GM12878 (cell line): Measurements from ENCODE around the gene YIF1A. TPM values are rescaled to one million over a fixed set of nuclear protein-coding genes. Genes with fewer than 3 reads are reported as not detected.
A peak's percentile ranks its signal among the peaks of the same experiment; 100 is the strongest.

Source experiments
- ATAC-seq: fragments of 200-7000 bp; cut with Tn5 transposase; 3 replicates; pipeline ENCODE4 v1.9.1; 2020; ENCODE audit warnings: mild to moderate bottlenecking, moderate library complexity
- BruUV-seq: library from RNA; stranded (reverse); fragments of 400-500 nt; replicated peaks from 2 replicates; lab custom pipeline; 2021; lab: Mats Ljungman, UMichigan
- CTCF ChIA-PET: fragments of 300-600 bp; sonication (Branson Sonifier 250); formaldehyde crosslinking; extraction: SDS; loops from one replicate; lab custom pipeline; 2021; ENCODE audit warnings: inconsistent platforms; lab: Yijun Ruan, JAX
- POLR2A ChIA-PET: fragments of 350-600 bp; formaldehyde crosslinking; extraction: SDS; loops from one replicate; lab custom pipeline; 2021; ENCODE audit warnings: inconsistent platforms; lab: Charles Lee
- RAD21 ChIA-PET: fragments of 300-600 bp; sonication (Branson Sonifier 250); formaldehyde crosslinking; loops from one replicate; lab custom pipeline; 2023; ENCODE audit warnings: antibody characterized with exemption; ENCODE audit not compliant: unreplicated experiment; lab: Charles Lee
- SMC1A ChIA-PET: fragments of 300-600 bp; sonication (Branson Sonifier 250); formaldehyde crosslinking; loops from one replicate; lab custom pipeline; 2023; ENCODE audit not compliant: unreplicated experiment, uncharacterized antibody; lab: Charles Lee
- DNase-seq: peaks from one replicate; pipeline ENCODE4 v3.0.0-alpha.2; 2011; ENCODE audit warnings: low read depth, low spot score
- FAIRE-seq: peaks from 3 replicates; lab custom pipeline; 2011; peaks lifted over from hg19 to GRCh38; lab: Jason Lieb, UNC
- H2AFZ ChIP-seq: 2 replicates; pipeline ENCODE4 v1.6.0; 2011; ENCODE audit warnings: low read depth, low read length, control low read depth; ENCODE audit not compliant: control insufficient read depth
- H3K27ac ChIP-seq: 2 replicates; pipeline ENCODE4 v1.5.1; 2011; ENCODE audit warnings: control low read depth; ENCODE audit not compliant: control insufficient read depth, insufficient read depth
- H3K27me3 ChIP-seq, 2 experiments: replicated peaks in 1 of 2; 2 replicates each; pipeline versions ENCODE4 v1.6.0 to v1.6.1; 2011; ENCODE audit warnings: low read length in 1 of 2; ENCODE audit not compliant: control insufficient read depth in 2 of 2, insufficient read depth in 2 of 2
- H3K36me3 ChIP-seq, 2 experiments: 2 replicates each; pipeline ENCODE4 v1.5.1; 2011; ENCODE audit warnings: low read length in 1 of 2; ENCODE audit not compliant: control insufficient read depth in 2 of 2, insufficient read depth in 2 of 2
- H3K4me1 ChIP-seq: 2 replicates; pipeline ENCODE4 v1.6.1; 2011; ENCODE audit warnings: mild to moderate bottlenecking, low read length, moderate library complexity, mixed read lengths; ENCODE audit not compliant: control insufficient read depth, insufficient read depth
- H3K4me2 ChIP-seq: 2 replicates; pipeline ENCODE4 v1.6.0; 2011; ENCODE audit warnings: control low read depth; ENCODE audit not compliant: control insufficient read depth, insufficient read depth
- H3K4me3 ChIP-seq: fragments of 200-600 bp; sonication (generic); 2 replicates; pipeline ENCODE4 v1.5.1; 2016
- H3K79me2 ChIP-seq: 2 replicates; pipeline ENCODE4 v1.6.0; 2011; ENCODE audit warnings: low read length; ENCODE audit not compliant: control insufficient read depth, insufficient read depth
- H3K9ac ChIP-seq: 2 replicates; pipeline ENCODE4 v1.8.0; 2011; ENCODE audit warnings: low read length, control low read depth, mixed read lengths; ENCODE audit not compliant: control insufficient read depth, insufficient read depth
- H3K9me3 ChIP-seq: replicated peaks from 3 replicates; pipeline ENCODE4 v1.5.1; 2011; ENCODE audit warnings: mild to moderate bottlenecking, low read length; ENCODE audit not compliant: control insufficient read depth, insufficient read depth
- H4K20me1 ChIP-seq: 2 replicates; pipeline ENCODE4 v1.6.0; 2011; ENCODE audit not compliant: control insufficient read depth, insufficient read depth
- DPF2 ChIP-seq: fragments of 450-650 bp; IDR thresholded peaks from 2 replicates; pipeline ENCODE4 v1.6.1; 2017; ENCODE audit warnings: mild to moderate bottlenecking
- E2F8 ChIP-seq: fragments of 450-650 bp; IDR thresholded peaks from 2 replicates; pipeline ENCODE4 v1.6.1; 2018; ENCODE audit warnings: mild to moderate bottlenecking, low read depth, moderate library complexity; ENCODE audit not compliant: partially characterized antibody
- EED ChIP-seq: sonication (generic); IDR thresholded peaks from 2 replicates; pipeline ENCODE4 v1.6.1; 2016; ENCODE audit warnings: antibody characterized with exemption, low read depth
- FOS ChIP-seq: IDR thresholded peaks from 3 replicates; pipeline ENCODE4 v1.6.1; 2011; ENCODE audit warnings: borderline replicate concordance; ENCODE audit not compliant: insufficient read length; ENCODE audit errors: extremely low read depth
- FOXK2 ChIP-seq: fragments of 450-650 bp; IDR thresholded peaks from 2 replicates; pipeline ENCODE4 v1.6.1; 2017; ENCODE audit warnings: mild to moderate bottlenecking, moderate library complexity
- HDGF ChIP-seq: fragments of 450-650 bp; IDR thresholded peaks from 2 replicates; pipeline ENCODE4 v1.6.1; 2016; ENCODE audit warnings: antibody characterized with exemption
- KAT2A ChIP-seq: conservative IDR thresholded peaks from 2 replicates; pipeline ENCODE4 v1.6.1; 2011; ENCODE audit warnings: low read depth, low read length; ENCODE audit not compliant: control insufficient read depth
- LARP7 ChIP-seq: fragments of 450-650 bp; IDR thresholded peaks from 2 replicates; pipeline ENCODE4 v1.6.1; 2017; ENCODE audit warnings: mild to moderate bottlenecking
- MEF2A ChIP-seq: IDR thresholded peaks from 2 replicates; pipeline ENCODE4 v1.6.1; 2011; ENCODE audit warnings: low read depth, mild to moderate bottlenecking, low read length, moderate library complexity; ENCODE audit not compliant: insufficient read depth
- NBN ChIP-seq: fragments of 450-650 bp; IDR thresholded peaks from 2 replicates; pipeline ENCODE4 v1.6.1; 2016
- NFIC ChIP-seq: IDR thresholded peaks from 2 replicates; pipeline ENCODE4 v1.6.1; 2012; ENCODE audit warnings: low read depth, mild to moderate bottlenecking, inconsistent platforms, low read length, moderate library complexity
- POLR2A ChIP-seq: IDR thresholded peaks from 2 replicates; pipeline ENCODE4 v1.6.1; 2011; ENCODE audit warnings: low read depth, mild to moderate bottlenecking, low read length
- SKIL ChIP-seq: fragments of 450-650 bp; IDR thresholded peaks from 2 replicates; pipeline ENCODE4 v1.6.1; 2017; ENCODE audit warnings: mild to moderate bottlenecking, low read depth, inconsistent platforms; ENCODE audit not compliant: poor library complexity, severe bottlenecking
- SMC3 ChIP-seq: IDR thresholded peaks from 2 replicates; pipeline ENCODE4 v1.6.1; 2011; ENCODE audit warnings: low read length, improper control_type of control experiment, borderline replicate concordance
- SRF ChIP-seq, 2 experiments: IDR thresholded peaks; 2 replicates each; pipeline ENCODE4 v1.6.1; 2011; ENCODE audit warnings: low read depth in 2 of 2, low read length in 2 of 2, mild to moderate bottlenecking in 1 of 2, moderate library complexity in 1 of 2
- STAT1 ChIP-seq: fragments of 450-650 bp; conservative IDR thresholded peaks from 2 replicates; pipeline ENCODE4 v1.6.1; 2014; ENCODE audit warnings: antibody characterized with exemption, mild to moderate bottlenecking
- ZBED1 ChIP-seq: IDR thresholded peaks from 2 replicates; pipeline ENCODE4 v1.6.1; 2016; ENCODE audit warnings: borderline replicate concordance
- WGBS: methylation state at CpG from one replicate; pipeline ENCODE4 v1.1.6; 2016; ENCODE audit warnings: low lambda C conversion rate; ENCODE audit not compliant: insufficient replicate concordance, insufficient coverage; ENCODE audit errors: missing lambda C conversion rate; 5-methylcytosine and 5-hydroxymethylcytosine counted together
- in situ Hi-C: fragments of 300-500 bp; cut with MboI; formaldehyde crosslinking; loops from 9 replicates; pipeline ENCODE4 v1.14.3; 2018; ENCODE audit warnings: mixed read lengths
- intact Hi-C: fragments of 100-400 bp; cut with micrococcal nuclease; formaldehyde crosslinking; loops from one replicate; pipeline ENCODE4 v1.14.2; 2022; ENCODE audit not compliant: unreplicated experiment
- polyA plus RNA-seq, 11 experiments: library from polyadenylated mRNA; depleted of rRNA in 4 of 11; unstranded in 6 of 11; stranded (reverse) in 5 of 11; fragments of >200 nt; fragmentation: Nextera tagmentation in 4 of 11; fragmentation: Illumina TruSeq in 1 of 11; extraction: Ambion mirVana in 4 of 11; extraction: Trizol in 1 of 11; gene quantifications; 1 replicate in 1 of 11; 2 replicates in 10 of 11; pipeline versions ENCODE4 v1.2.1 to v1.2.3, GENCODE V29; 2011 to 2016; ENCODE audit warnings: inconsistent platforms in 2 of 11, missing spikeins in 2 of 11, low read depth in 1 of 11
- total RNA-seq, 4 experiments: library from RNA; depleted of rRNA in 3 of 4; stranded (reverse); fragments of >200 nt in 3 of 4; fragmentation: Illumina TruSeq in 1 of 4; extraction: Trizol in 1 of 4; gene quantifications; 2 replicates each; pipeline versions ENCODE4 v1.2.1 to v1.2.3, GENCODE V29; 2013 to 2021

Gene YIF1A
- total and polyA plus RNA-seq, 10 of the 15 experiments (the other 5 are each of a cell fraction or from before 2014, with no cell fraction given) = 6.6 to 128 (median 71.7) TPM

GRCh38 chr11:66268244-66268951 lies 20.5 kb downstream of the YIF1A start, which contains the start of gene RAB1B (continued):
- TF ChIP-seq SKIL (no peak), SMC3 (no peak), SRF (IDR thresholded peaks at IDR 0.05; ENCODE audit: low read depth in 2 of 2, low read length in 2 of 2) (no peak), FOS (no peak), POLR2A (peak; percentile 75), EED (no peak), FOXK2 (no peak)

- FAIRE-seq = peak; percentile 52
- Histone ChIP-seq H3K4me3 (peak overlapping the region; percentile 77), H3K9me3 (no peaks in the 10 kb centered on the region), H2AFZ (peak overlapping the region; percentile 95), H3K9ac (peak overlapping the region; percentile 92), H3K27me3 (no peaks in the 10 kb centered on the region), H3K4me2 (peak overlapping the region; percentile 99), H3K36me3 (peaks cover 17 to 28% of the 10 kb centered on the region in 2 experiments), H4K20me1 (no peaks in the 10 kb centered on the region), H3K79me2 (peaks cover 27% of the 10 kb centered on the region), H3K4me1 (peaks cover 11% of the 10 kb centered on the region), H3K27ac (peak overlapping the region; percentile 94)
- SMC1A ChIA-PET = interaction anchor here (0.7 to 2.4 kb wide), 9 partner anchors 9 to 245 kb away, joined by 3 to 10 read pairs (median 3); partner anchors contain the start of genes CNIH2 and SF3B2
- peak; percentile 83 for ATAC-seq
- POLR2A ChIA-PET = interaction anchor here (0.5 to 2.6 kb wide), 19 partner anchors 13 to 1772 kb away, joined by 3 to 26 read pairs (median 4); partner anchors contain the start of genes CD248, SF3B2 and YIF1A
- intact Hi-C loops = loop anchor here (2.0 kb wide), 1 partner anchor 15 kb away; no protein-coding TSS in a partner anchor
- RAD21 ChIA-PET = interaction anchor here (0.7 to 2.2 kb wide), 5 partner anchors 14 to 46 kb away, joined by 3 to 9 read pairs (median 4); partner anchors contain the start of gene YIF1A
- DNase-seq = peak; percentile 54
- 1% methylated on average over 50 of the region's 61 CpGs for WGBS
- BruUV-seq = no TSS peak
- in situ Hi-C loops = no loop called here
- CTCF ChIA-PET = interaction anchor here (0.8 to 1.6 kb wide), 8 partner anchors 8 to 223 kb away, joined by 3 to 5 read pairs (median 4); partner anchors contain the start of gene YIF1A
- TF ChIP-seq ZBED1 (no peak), MEF2A (no peak), E2F8 (peak; percentile 25), LARP7 (no peak; the same call in 1 of the 2 replicates), HDGF (no peak), NFIC (no peak), NBN (peak; percentile 63; the same call in 1 of the 2 replicates), KAT2A (no peak), DPF2 (peak; percentile 52), STAT1 (no peak)
These were observed 21.3 kb downstream of the YIF1A start for GRCh38 chr11:66267379-66268243.
